AG10803 (cell line): ENCODE measurements around the gene ING3.
A peak's percentile ranks its signal among the peaks of the same experiment; 100 is the strongest.

Experiments
- DNase-seq: peaks from one replicate; pipeline ENCODE4 v3.0.0; 2010; ENCODE audit warnings: low read depth
- H3K4me3 ChIP-seq: 2 replicates; pipeline ENCODE4 v1.5.1; 2011; ENCODE audit warnings: mild to moderate bottlenecking, low read length, control low read depth
- CTCF ChIP-seq: conservative IDR thresholded peaks from 2 replicates; pipeline ENCODE4 v1.5.1; 2011; ENCODE audit warnings: mild to moderate bottlenecking, low read length, control low read depth, inconsistent platforms

The ING3 gene

GRCh38 chr7:120984406-120984805 is 33.8 kb downstream of the ING3 start:
- TF ChIP-seq CTCF = no peak

GRCh38 chr7:120985130-120985758 is 34.7 kb downstream of the ING3 start:
- DNase-seq = no peak
- H3K4me3 ChIP-seq = no peak overlapping the region
- no peak for TF ChIP-seq CTCF

More at GRCh38 chr7:120984406-120984805, 33.8 kb downstream of the ING3 start:
- DNase-seq = no peak
- H3K4me3 ChIP-seq = no peak overlapping the region

DNA sequence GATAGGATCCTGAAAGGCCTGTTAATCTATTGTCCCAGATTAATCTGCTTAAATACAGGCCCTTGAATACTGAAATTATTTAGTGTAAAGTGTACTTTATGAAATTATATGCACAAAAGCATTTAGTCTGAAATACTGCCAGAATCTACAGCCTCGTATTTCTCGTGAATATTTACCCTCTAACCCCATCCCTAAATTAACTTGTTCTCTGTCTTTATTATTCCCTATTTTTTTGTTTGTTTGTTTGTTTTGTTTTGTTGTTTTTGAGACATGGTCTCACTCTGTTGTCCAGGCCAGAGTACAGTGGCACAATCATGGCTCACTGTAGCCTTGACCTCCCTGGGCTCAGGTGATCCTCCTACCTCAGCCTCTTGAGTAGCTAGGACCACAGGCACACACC is 35.3 kb downstream of the ING3 start:
- no peak for TF ChIP-seq CTCF
- DNase-seq = no peak
- H3K4me3 ChIP-seq = no peak overlapping the region

- H3K4me3 ChIP-seq = no peak overlapping the region
- DNase-seq = no peak
- TF ChIP-seq CTCF = no peak
Measured at GRCh38 chr7:120986650-120987049, 36.1 kb downstream of the ING3 start.

GRCh38 chr7:120987280-120987679 is 36.7 kb downstream of the ING3 start:
- H3K4me3 ChIP-seq = no peak overlapping the region
- TF ChIP-seq CTCF = no peak
- DNase-seq = no peak

GRCh38 chr7:120987683-120988590 is 37.4 kb downstream of the ING3 start:
- H3K4me3 ChIP-seq = peak overlapping the region; percentile 68
- peak; percentile 98 for TF ChIP-seq CTCF
- peak; percentile 95 for DNase-seq
